NT2/D1 (cell line): ENCODE measurements around the gene NKX2-2.

Experiments
- DNase-seq: peaks from one replicate; pipeline ENCODE4 v3.0.0-alpha.2; 2011; ENCODE audit warnings: low read depth, low spot score
- H3K27me3 ChIP-seq: 2 replicates; pipeline ENCODE4 v1.6.0; 2011; ENCODE audit warnings: mild to moderate bottlenecking; ENCODE audit not compliant: insufficient read length, insufficient read depth
- H3K36me3 ChIP-seq: 2 replicates; pipeline ENCODE4 v1.6.1; 2011; ENCODE audit warnings: mild to moderate bottlenecking, low read length, mixed read lengths; ENCODE audit not compliant: insufficient read depth, insufficient read length
- H3K4me1 ChIP-seq: 2 replicates; pipeline ENCODE4 v1.5.1; 2011; ENCODE audit not compliant: insufficient read depth, insufficient read length
- H3K4me3 ChIP-seq: 2 replicates; pipeline ENCODE4 v1.5.1; 2011; ENCODE audit warnings: low read depth; ENCODE audit not compliant: insufficient read length
- H3K9ac ChIP-seq: 2 replicates; pipeline ENCODE4 v1.6.0; 2011; ENCODE audit warnings: low read depth; ENCODE audit not compliant: insufficient read length
- H3K9me3 ChIP-seq: 2 replicates; pipeline ENCODE4 v1.5.1; 2011; ENCODE audit warnings: mild to moderate bottlenecking, low read length; ENCODE audit not compliant: insufficient read depth
- SUZ12 ChIP-seq: IDR thresholded peaks from 2 replicates; pipeline ENCODE4 v1.6.1; 2011; ENCODE audit not compliant: insufficient read length, insufficient read depth; ENCODE audit errors: extremely low read depth
- YY1 ChIP-seq: IDR thresholded peaks from 2 replicates; pipeline ENCODE4 v1.6.1; 2011; ENCODE audit not compliant: insufficient read length, insufficient read depth
- ZNF274 ChIP-seq: IDR thresholded peaks from 2 replicates; pipeline ENCODE4 v1.6.1; 2011; ENCODE audit warnings: mild to moderate bottlenecking, low read depth, low read length

The NKX2-2 gene

DNA sequence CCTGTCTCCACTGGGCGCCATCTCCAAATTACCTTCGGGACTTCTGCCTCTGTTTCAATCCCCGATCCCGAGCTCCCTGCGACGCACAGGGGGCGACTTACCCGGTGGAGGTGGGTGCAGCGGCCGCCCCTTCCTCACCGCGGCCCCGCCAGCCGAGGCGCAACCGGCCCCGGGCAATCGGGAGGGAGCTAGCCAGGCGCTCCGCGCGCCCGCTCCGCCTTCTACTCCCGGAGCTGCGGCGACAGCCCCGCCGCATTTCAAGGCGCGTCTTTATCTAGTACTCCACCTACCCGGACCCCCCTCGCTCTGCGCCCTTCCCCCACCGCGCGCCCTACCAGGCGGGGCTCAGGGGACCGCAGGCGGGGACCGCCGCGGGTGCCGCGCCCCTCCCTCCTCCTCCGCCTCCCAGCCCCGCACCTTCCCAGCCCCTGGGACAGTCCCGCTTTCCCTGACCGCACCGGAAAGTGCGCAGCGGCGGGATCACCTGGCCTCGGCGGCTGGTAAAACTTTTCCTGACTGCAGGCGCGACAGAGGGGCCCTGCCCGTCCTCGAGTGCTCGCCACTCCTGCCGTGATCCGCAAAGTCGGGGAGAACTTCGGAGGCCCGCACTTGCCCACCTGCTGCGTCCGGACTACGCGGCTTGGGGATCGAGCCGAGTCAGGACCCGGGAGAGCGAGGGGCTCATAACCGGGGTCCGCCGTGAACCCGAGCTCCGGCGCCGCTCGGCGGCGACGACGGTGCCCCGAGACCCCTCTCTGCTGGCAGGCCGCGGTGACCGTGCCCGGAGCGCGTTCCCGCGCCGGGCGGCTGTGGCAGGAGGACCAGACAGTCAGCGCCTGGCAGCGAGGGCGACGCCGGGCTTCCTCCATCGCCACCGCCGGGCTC lies 8.0 kb upstream of the NKX2-2 start:
- TF ChIP-seq ZNF274: no peak
- TF ChIP-seq SUZ12: peak; percentile 89
- H3K4me1 ChIP-seq: peaks cover 7% of the 10 kb centered on the region
- peaks cover 100% of the 10 kb centered on the region for H3K27me3 ChIP-seq
- no peaks in the 10 kb centered on the region for H3K9me3 ChIP-seq
- peak overlapping the region; percentile 50 for H3K9ac ChIP-seq
- no peak for DNase-seq
- no peaks in the 10 kb centered on the region for H3K36me3 ChIP-seq
- H3K4me3 ChIP-seq: peak overlapping the region; percentile 39

DNA sequence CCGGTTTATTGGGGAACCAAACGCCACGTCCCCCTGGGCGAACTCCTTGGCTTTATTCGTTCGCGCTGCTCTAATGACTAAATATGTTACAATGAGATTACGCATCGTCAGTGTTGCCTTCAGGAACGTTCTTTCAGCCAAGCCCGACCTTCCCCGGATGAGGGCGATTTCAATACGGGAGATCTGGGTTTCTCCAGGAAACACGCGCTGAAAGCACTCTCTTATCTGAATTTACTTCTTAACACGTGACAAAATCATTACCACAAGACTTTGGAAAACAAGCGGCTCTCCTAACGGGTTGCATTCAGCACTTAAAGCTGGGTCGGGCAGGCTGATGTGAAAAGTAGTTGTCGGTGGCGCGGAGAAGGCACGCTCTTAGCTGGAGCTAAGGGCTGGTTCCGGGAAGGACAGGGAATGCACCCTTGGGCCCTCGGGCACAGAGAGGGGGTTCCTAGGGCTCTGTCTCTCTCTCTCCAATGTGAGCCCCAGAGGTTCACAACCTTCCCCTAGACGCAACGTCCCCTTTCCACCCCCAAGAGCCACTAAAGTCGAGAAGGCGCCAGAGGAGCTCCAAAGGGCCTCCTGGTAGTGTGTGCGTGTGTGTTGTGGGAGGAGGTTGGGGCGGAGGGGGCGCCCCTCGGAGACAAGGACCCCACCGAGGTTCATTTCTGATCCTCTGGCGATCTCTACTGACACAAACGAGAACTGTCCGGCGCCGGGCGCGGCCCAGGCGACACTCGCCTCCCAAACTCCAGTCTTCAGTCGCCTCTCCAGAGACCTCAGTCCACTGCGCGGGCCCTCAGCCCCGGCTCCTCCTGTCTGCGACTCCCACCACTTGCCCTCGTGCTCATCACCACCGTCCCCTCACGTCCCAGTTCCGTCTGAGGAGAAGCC lies 7.1 kb upstream of the NKX2-2 start:
- DNase-seq: no peak
- H3K9me3 ChIP-seq: no peaks in the 10 kb centered on the region
- peak overlapping the region; percentile 39 for H3K4me3 ChIP-seq
- H3K9ac ChIP-seq: peak overlapping the region; percentile 50
- no peaks in the 10 kb centered on the region for H3K36me3 ChIP-seq
- H3K27me3 ChIP-seq: peaks cover 100% of the 10 kb centered on the region
- H3K4me1 ChIP-seq: peaks cover 7% of the 10 kb centered on the region
- TF ChIP-seq SUZ12: peak; percentile 80
- TF ChIP-seq ZNF274: no peak
- TF ChIP-seq YY1: no peak

DNA sequence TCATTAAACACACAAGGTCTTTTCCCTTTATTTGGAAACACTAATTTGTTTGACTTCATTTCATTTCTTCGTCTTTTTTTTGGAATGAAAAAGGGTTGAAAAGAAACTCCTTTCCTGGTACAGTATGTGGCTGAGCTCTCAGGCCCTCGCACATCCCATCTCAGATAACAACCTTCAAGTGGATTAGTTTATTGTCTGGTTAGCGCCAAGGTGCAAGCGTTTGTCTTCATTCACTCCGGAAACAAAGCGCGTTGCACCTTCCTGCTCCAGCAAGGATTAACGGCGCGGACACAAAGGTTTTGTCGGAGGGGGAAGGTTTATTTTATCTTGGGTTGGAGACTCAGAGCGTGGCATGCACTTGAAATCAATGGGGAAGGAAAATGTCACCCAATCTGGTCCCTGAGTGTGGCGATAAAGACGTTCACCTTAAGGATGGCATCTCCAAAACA lies 5.3 kb upstream of the NKX2-2 start:
- TF ChIP-seq SUZ12 (no peak), YY1 (no peak), ZNF274 (no peak)
- Histone ChIP-seq H3K36me3 (no peaks in the 10 kb centered on the region), H3K4me3 (no peak overlapping the region), H3K4me1 (peaks cover 7% of the 10 kb centered on the region), H3K9me3 (no peaks in the 10 kb centered on the region), H3K9ac (no peak overlapping the region), H3K27me3 (peaks cover 93% of the 10 kb centered on the region)
- DNase-seq: no peak

GRCh38 chr20:21518292-21518991 lies 4.6 kb upstream of the NKX2-2 start:
- Histone ChIP-seq H3K36me3 (no peaks in the 10 kb centered on the region), H3K4me3 (no peak overlapping the region), H3K9me3 (no peaks in the 10 kb centered on the region), H3K9ac (no peak overlapping the region), H3K27me3 (peaks cover 91% of the 10 kb centered on the region), H3K4me1 (peaks cover 7% of the 10 kb centered on the region)
- peak; percentile 72 for TF ChIP-seq SUZ12
- no peak for TF ChIP-seq YY1
- DNase-seq: no peak

GRCh38 chr20:21517566-21518277 lies 3.9 kb upstream of the NKX2-2 start:
- no peak overlapping the region for H3K4me3 ChIP-seq
- H3K9me3 ChIP-seq: no peaks in the 10 kb centered on the region
- peaks cover 91% of the 10 kb centered on the region for H3K27me3 ChIP-seq
- no peaks in the 10 kb centered on the region for H3K36me3 ChIP-seq
- DNase-seq: no peak
- TF ChIP-seq SUZ12: no peak
- no peak for TF ChIP-seq ZNF274
- TF ChIP-seq YY1: no peak
- peaks cover 9% of the 10 kb centered on the region for H3K4me1 ChIP-seq
- no peak overlapping the region for H3K9ac ChIP-seq

- Histone ChIP-seq H3K27me3 (peaks cover 91% of the 10 kb centered on the region), H3K4me1 (peaks cover 10% of the 10 kb centered on the region), H3K4me3 (peak overlapping the region; percentile 8)
Measured at GRCh38 chr20:21516861-21517565, 3.1 kb upstream of the NKX2-2 start.

More at GRCh38 chr20:21516861-21517565, 3.1 kb upstream of the NKX2-2 start:
- no peak for DNase-seq
- Histone ChIP-seq H3K36me3 (no peaks in the 10 kb centered on the region), H3K9ac (no peak overlapping the region), H3K9me3 (no peaks in the 10 kb centered on the region)
- no peak for TF ChIP-seq YY1
- no peak for TF ChIP-seq ZNF274
- TF ChIP-seq SUZ12: no peak
